Measurements from ENCODE around the gene PLA2G6.

DNA sequence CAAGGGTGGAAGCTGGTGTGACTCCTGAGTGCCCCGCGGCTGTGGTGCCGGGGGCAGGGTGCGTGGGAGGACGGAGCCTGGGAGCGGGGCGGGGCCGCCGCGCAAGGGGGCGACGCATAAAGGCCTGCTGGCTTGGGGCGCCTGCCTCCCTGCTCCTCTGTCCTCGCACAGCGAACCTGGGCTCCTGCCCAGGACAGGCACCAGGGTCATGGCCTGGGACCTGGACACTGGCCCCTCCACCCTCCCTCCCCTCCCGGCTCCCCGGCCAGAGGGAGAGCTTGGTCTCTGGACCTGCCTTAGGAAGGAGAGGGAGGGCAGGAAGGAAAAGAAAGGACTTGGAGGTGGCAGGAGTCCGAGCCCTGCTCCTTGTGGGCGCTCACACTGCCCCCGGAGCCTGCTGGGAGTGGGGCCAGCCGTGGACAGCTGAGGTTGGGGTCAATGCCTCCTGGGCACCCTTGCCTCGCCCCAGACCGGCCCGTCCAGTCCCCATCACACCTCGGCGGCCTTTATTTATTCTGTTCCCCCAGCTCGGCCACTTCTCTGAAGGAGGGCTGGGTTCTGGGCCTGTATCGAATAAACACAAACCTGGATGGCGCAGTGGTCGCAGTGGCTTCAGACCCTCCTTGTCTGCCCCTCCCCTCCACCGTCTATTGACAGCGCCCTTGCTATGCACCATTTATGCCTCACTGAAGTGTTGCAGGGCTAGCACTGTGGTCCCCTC is 106.4 kb downstream of the PLA2G6 start:
- TF ChIP-seq ZNF416 (CRISPR knock-in tag; IDR thresholded peaks at IDR 0.05) (no peak), ETV6 (CRISPR knock-in tag; IDR thresholded peaks at IDR 0.05) (no peak), NR2C2 (CRISPR knock-in tag; IDR thresholded peaks at IDR 0.05) (no peak), CTCF (IDR thresholded peaks at IDR 0.05) (no peak), CREB1 (CRISPR knock-in tag; IDR thresholded peaks at IDR 0.05) (no peak), SMAD3 (CRISPR knock-in tag; IDR thresholded peaks at IDR 0.05; ENCODE audit: borderline replicate concordance) (no peak), JUN (CRISPR knock-in tag; IDR thresholded peaks at IDR 0.05) (no peak), E2F1 (CRISPR knock-in tag; IDR thresholded peaks at IDR 0.05) (no peak)
- TF ChIP-seq, protein P1, sequence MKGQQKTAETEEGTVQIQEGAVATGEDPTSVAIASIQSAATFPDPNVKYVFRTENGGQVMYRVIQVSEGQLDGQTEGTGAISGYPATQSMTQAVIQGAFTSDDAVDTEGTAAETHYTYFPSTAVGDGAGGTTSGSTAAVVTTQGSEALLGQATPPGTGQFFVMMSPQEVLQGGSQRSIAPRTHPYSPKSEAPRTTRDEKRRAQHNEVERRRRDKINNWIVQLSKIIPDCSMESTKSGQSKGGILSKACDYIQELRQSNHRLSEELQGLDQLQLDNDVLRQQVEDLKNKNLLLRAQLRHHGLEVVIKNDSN (CRISPR knock-in tag; IDR thresholded peaks at IDR 0.05), result no peak
- TF ChIP-seq, protein P2, sequence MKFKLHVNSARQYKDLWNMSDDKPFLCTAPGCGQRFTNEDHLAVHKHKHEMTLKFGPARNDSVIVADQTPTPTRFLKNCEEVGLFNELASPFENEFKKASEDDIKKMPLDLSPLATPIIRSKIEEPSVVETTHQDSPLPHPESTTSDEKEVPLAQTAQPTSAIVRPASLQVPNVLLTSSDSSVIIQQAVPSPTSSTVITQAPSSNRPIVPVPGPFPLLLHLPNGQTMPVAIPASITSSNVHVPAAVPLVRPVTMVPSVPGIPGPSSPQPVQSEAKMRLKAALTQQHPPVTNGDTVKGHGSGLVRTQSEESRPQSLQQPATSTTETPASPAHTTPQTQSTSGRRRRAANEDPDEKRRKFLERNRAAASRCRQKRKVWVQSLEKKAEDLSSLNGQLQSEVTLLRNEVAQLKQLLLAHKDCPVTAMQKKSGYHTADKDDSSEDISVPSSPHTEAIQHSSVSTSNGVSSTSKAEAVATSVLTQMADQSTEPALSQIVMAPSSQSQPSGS (CRISPR knock-in tag; IDR thresholded peaks at IDR 0.05; ENCODE audit: borderline replicate concordance, low read depth), result no peak
- TF ChIP-seq, protein P3, sequence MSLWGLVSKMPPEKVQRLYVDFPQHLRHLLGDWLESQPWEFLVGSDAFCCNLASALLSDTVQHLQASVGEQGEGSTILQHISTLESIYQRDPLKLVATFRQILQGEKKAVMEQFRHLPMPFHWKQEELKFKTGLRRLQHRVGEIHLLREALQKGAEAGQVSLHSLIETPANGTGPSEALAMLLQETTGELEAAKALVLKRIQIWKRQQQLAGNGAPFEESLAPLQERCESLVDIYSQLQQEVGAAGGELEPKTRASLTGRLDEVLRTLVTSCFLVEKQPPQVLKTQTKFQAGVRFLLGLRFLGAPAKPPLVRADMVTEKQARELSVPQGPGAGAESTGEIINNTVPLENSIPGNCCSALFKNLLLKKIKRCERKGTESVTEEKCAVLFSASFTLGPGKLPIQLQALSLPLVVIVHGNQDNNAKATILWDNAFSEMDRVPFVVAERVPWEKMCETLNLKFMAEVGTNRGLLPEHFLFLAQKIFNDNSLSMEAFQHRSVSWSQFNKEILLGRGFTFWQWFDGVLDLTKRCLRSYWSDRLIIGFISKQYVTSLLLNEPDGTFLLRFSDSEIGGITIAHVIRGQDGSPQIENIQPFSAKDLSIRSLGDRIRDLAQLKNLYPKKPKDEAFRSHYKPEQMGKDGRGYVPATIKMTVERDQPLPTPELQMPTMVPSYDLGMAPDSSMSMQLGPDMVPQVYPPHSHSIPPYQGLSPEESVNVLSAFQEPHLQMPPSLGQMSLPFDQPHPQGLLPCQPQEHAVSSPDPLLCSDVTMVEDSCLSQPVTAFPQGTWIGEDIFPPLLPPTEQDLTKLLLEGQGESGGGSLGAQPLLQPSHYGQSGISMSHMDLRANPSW (CRISPR knock-in tag; conservative IDR thresholded peaks at IDR 0.05; ENCODE audit: low read depth), result no peak
